ENCODE results near the gene LRRC66. TPM values are rescaled to one million over a fixed set of nuclear protein-coding genes. Genes with fewer than 3 reads are reported as not detected.

LRRC66 gene
- polyA plus RNA-seq, 1 experiment: 0.22 TPM

GRCh38 chr4:51998837-51999236 lies 21.3 kb downstream of the LRRC66 start:
- Histone ChIP-seq H3K4me3 (ENCODE audit: low read depth, low read length) (no peak overlapping the region), H3K9me3 (ENCODE audit: control insufficient read depth, insufficient read depth, low read length) (no peaks in the 10 kb centered on the region), H3K27me3 (ENCODE audit: control insufficient read depth, insufficient read depth, low read length) (no peaks in the 10 kb centered on the region), H3K27ac (ENCODE audit: low read depth, low read length) (no peak overlapping the region)
- no peak for DNase-seq (ENCODE audit: low read depth, low spot score)
- ChIA-PET CTCF (no interaction called here), POLR2A (no interaction called here)
- TF ChIP-seq CTCF (IDR thresholded peaks at IDR 0.05; ENCODE audit: low read depth, low read length): no peak

- Histone ChIP-seq H3K4me3 (ENCODE audit: low read depth, low read length) (no peak overlapping the region), H3K9me3 (ENCODE audit: control insufficient read depth, insufficient read depth, low read length) (no peaks in the 10 kb centered on the region), H3K27me3 (ENCODE audit: control insufficient read depth, insufficient read depth, low read length) (no peaks in the 10 kb centered on the region), H3K27ac (ENCODE audit: low read depth, low read length) (no peak overlapping the region)
- CTCF ChIA-PET: interaction anchor here (0.7 kb wide), 1 partner anchor 102 kb away, joined by 3 read pairs; no protein-coding TSS in a partner anchor
- TF ChIP-seq CTCF (IDR thresholded peaks at IDR 0.05; ENCODE audit: low read depth, low read length): 0 out of 2 replicates have a peak, but pooled peaks have one; percentile 7
- no peak for DNase-seq (ENCODE audit: low read depth, low spot score)
- POLR2A ChIA-PET: no interaction called here
Observed at GRCh38 chr4:51997647-51998046, 22.5 kb downstream of the LRRC66 start.

- no peaks in the 10 kb centered on the region for H3K27me3 ChIP-seq (ENCODE audit: control insufficient read depth, insufficient read depth, low read length)
- DNase-seq (ENCODE audit: low read depth, low spot score): no peak
- no peaks in the 10 kb centered on the region for H3K9me3 ChIP-seq (ENCODE audit: control insufficient read depth, insufficient read depth, low read length)
- ChIA-PET POLR2A (no interaction called here), CTCF (no interaction called here)
- no peak overlapping the region for H3K4me3 ChIP-seq (ENCODE audit: low read depth, low read length)
- no peak for TF ChIP-seq CTCF (IDR thresholded peaks at IDR 0.05; ENCODE audit: low read depth, low read length)
- no peak overlapping the region for H3K27ac ChIP-seq (ENCODE audit: low read depth, low read length)
Observed at GRCh38 chr4:51995647-51996220, 24.4 kb downstream of the LRRC66 start.

- Histone ChIP-seq H3K27me3 (ENCODE audit: control insufficient read depth, insufficient read depth, low read length) (no peaks in the 10 kb centered on the region), H3K27ac (ENCODE audit: low read depth, low read length) (no peak overlapping the region), H3K4me3 (ENCODE audit: low read depth, low read length) (no peak overlapping the region), H3K9me3 (ENCODE audit: control insufficient read depth, insufficient read depth, low read length) (no peaks in the 10 kb centered on the region)
- CTCF ChIA-PET: no interaction called here
- no peak for DNase-seq (ENCODE audit: low read depth, low spot score)
- POLR2A ChIA-PET: no interaction called here
- TF ChIP-seq CTCF (IDR thresholded peaks at IDR 0.05; ENCODE audit: low read depth, low read length): no peak
Observed at GRCh38 chr4:51965862-51966261, 54.3 kb downstream of the LRRC66 start.

- Histone ChIP-seq H3K27ac (ENCODE audit: low read depth, low read length) (no peak overlapping the region), H3K4me3 (ENCODE audit: low read depth, low read length) (no peak overlapping the region), H3K27me3 (ENCODE audit: control insufficient read depth, insufficient read depth, low read length) (peaks cover 3% of the 10 kb centered on the region), H3K9me3 (ENCODE audit: control insufficient read depth, insufficient read depth, low read length) (no peaks in the 10 kb centered on the region)
- ChIA-PET POLR2A (no interaction called here), CTCF (no interaction called here)
- DNase-seq (ENCODE audit: low read depth, low spot score): no peak
- no peak for TF ChIP-seq CTCF (IDR thresholded peaks at IDR 0.05; ENCODE audit: low read depth, low read length)
Observed at GRCh38 chr4:51963841-51964517, 56.2 kb downstream of the LRRC66 start.

Data from AG04450 (cell line).